HepG2 (cell line): ENCODE data around the gene PEX14. TPM values are rescaled to one million over a fixed set of nuclear protein-coding genes. Genes with fewer than 3 reads are reported as not detected.

Source experiments
- ATAC-seq: fragments of 200-7000 bp; cut with Tn5 transposase; 3 replicates; pipeline ENCODE4 v1.9.1; 2020; ENCODE audit warnings: mild to moderate bottlenecking, moderate library complexity
- BruUV-seq: library from RNA; stranded (reverse); fragments of 400-500 nt; replicated peaks from 2 replicates; lab custom pipeline; 2021; lab: Mats Ljungman, UMichigan
- CTCF ChIA-PET: fragments of 300-600 bp; formaldehyde crosslinking; extraction: SDS; loops from one replicate; lab custom pipeline; 2021; ENCODE audit warnings: low total read pairs, inconsistent platforms, low intra/inter-chr PET ratio; lab: Yijun Ruan, JAX
- POLR2A ChIA-PET: fragments of 350-600 bp; sonication (Branson Sonifier 250); formaldehyde crosslinking; loops from one replicate; lab custom pipeline; 2020; ENCODE audit warnings: antibody characterized with exemption, inconsistent platforms; lab: Yijun Ruan, JAX
- DNase-seq: peaks from one replicate; pipeline ENCODE4 v3.0.0-alpha.2; 2015; ENCODE audit warnings: low spot score
- FAIRE-seq: peaks from 3 replicates; lab custom pipeline; 2011; peaks lifted over from hg19 to GRCh38; lab: Jason Lieb, UNC
- H2AFZ ChIP-seq: one replicate; pipeline ENCODE4 v1.6.1; 2011; ENCODE audit warnings: low read length, inconsistent platforms
- H3K27ac ChIP-seq: fragments of 300-600 bp; 3 replicates; pipeline ENCODE4 v1.8.0; 2011; ENCODE audit warnings: mixed run types, mild to moderate bottlenecking, mixed read lengths, low read length, inconsistent platforms; ENCODE audit not compliant: insufficient read depth; ENCODE audit errors: extremely low read length
- H3K27me3 ChIP-seq, 2 experiments: fragments of 200-600 bp in 1 of 2; 2 replicates in 1 of 2; 3 replicates in 1 of 2; pipeline versions ENCODE4 v1.6.0 to v1.8.0; 2011; ENCODE audit warnings: low read length in 2 of 2, mild to moderate bottlenecking in 2 of 2, moderate library complexity in 2 of 2, inconsistent platforms in 1 of 2; ENCODE audit not compliant: insufficient read depth in 2 of 2, control insufficient read depth in 1 of 2
- H3K36me3 ChIP-seq, 2 experiments: fragments of 200-600 bp in 1 of 2; replicated peaks in 1 of 2; 2 replicates in 1 of 2; 3 replicates in 1 of 2; pipeline versions ENCODE4 v1.5.1 to v1.8.0; 2011; ENCODE audit warnings: low read length in 2 of 2, inconsistent platforms in 1 of 2; ENCODE audit not compliant: insufficient read depth in 2 of 2, control insufficient read depth in 1 of 2
- H3K4me1 ChIP-seq: 2 replicates; pipeline ENCODE4 v1.5.1; 2012; ENCODE audit warnings: low read length, inconsistent platforms; ENCODE audit not compliant: insufficient read depth
- H3K4me2 ChIP-seq: 2 replicates; pipeline ENCODE4 v1.6.0; 2011; ENCODE audit warnings: low read depth, low read length, inconsistent platforms
- H3K4me3 ChIP-seq, 3 experiments: fragments of 200-600 bp in 1 of 3; sonication (generic), shearing (Covaris generic) in 1 of 3; replicated peaks in 1 of 3; 2 replicates each; pipeline ENCODE4 v1.5.1; 2011 to 2016; ENCODE audit warnings: low read length in 3 of 3, inconsistent platforms in 2 of 3, low read depth in 2 of 3, mild to moderate bottlenecking in 2 of 3, control low read depth in 1 of 3, mixed read lengths in 1 of 3; ENCODE audit not compliant: insufficient read depth in 1 of 3
- H3K79me2 ChIP-seq: one replicate; pipeline ENCODE4 v1.6.1; 2011; ENCODE audit warnings: low read length, inconsistent platforms; ENCODE audit not compliant: insufficient read depth
- H3K9ac ChIP-seq: 2 replicates; pipeline ENCODE4 v1.6.0; 2011; ENCODE audit warnings: mild to moderate bottlenecking, low read depth, low read length, inconsistent platforms; ENCODE audit not compliant: insufficient read depth
- H3K9me3 ChIP-seq: 2 replicates; pipeline ENCODE4 v1.5.1; 2012; ENCODE audit warnings: mild to moderate bottlenecking, low read length
- H4K20me1 ChIP-seq: 2 replicates; pipeline ENCODE4 v1.6.0; 2011; ENCODE audit warnings: inconsistent platforms, mild to moderate bottlenecking, low read length, moderate library complexity; ENCODE audit not compliant: insufficient read depth
- BCLAF1 ChIP-seq: fragments of 450-650 bp; IDR thresholded peaks from 2 replicates; pipeline ENCODE4 v1.6.1; 2017; ENCODE audit warnings: mild to moderate bottlenecking
- E2F2 ChIP-seq: sonication (generic); formaldehyde crosslinking; IDR thresholded peaks from 2 replicates; pipeline ENCODE4 v1.4.0; 2020; ENCODE audit warnings: missing genetic modification reagents, borderline replicate concordance
- FOXA1 ChIP-seq, 2 experiments: fragments of 450-650 bp in 1 of 2; sonication (generic) in 1 of 2; formaldehyde crosslinking in 1 of 2; IDR thresholded peaks; 2 replicates each; pipeline versions ENCODE4 v1.4.0 to v1.6.1; 2016 to 2020; ENCODE audit warnings: missing genetic modification reagents in 1 of 2
- HDAC6 ChIP-seq: fragments of 200-600 bp; sonication (generic); IDR thresholded peaks from 2 replicates; pipeline ENCODE4 v1.7.0; 2017; ENCODE audit warnings: mild to moderate bottlenecking, antibody characterized with exemption, low read length, low read depth
- ISX ChIP-seq: sonication (generic); formaldehyde crosslinking; conservative IDR thresholded peaks from 2 replicates; pipeline ENCODE4 v1.5.0; 2020; ENCODE audit warnings: missing genetic modification reagents
- KAT7 ChIP-seq: IDR thresholded peaks from 2 replicates; pipeline ENCODE4 v1.6.1; 2018; ENCODE audit warnings: borderline replicate concordance, missing compliant biosample characterization
- KDM4B ChIP-seq: sonication (generic); formaldehyde crosslinking; IDR thresholded peaks from 2 replicates; pipeline ENCODE4 v1.4.0; 2020; ENCODE audit warnings: missing genetic modification reagents
- KLF9 ChIP-seq: IDR thresholded peaks from 2 replicates; pipeline ENCODE4 v1.6.1; 2016; ENCODE audit warnings: low read depth
- LBX2 ChIP-seq: sonication (generic); formaldehyde crosslinking; IDR thresholded peaks from 2 replicates; pipeline ENCODE4 v1.5.0; 2020; ENCODE audit warnings: missing genetic modification reagents, mild to moderate bottlenecking, borderline replicate concordance
- MEF2D ChIP-seq: sonication (generic); formaldehyde crosslinking; IDR thresholded peaks from 2 replicates; pipeline ENCODE4 v1.5.1; 2020; ENCODE audit warnings: mild to moderate bottlenecking, missing genetic modification reagents
- ZBTB33 ChIP-seq: sonication (generic); formaldehyde crosslinking; IDR thresholded peaks from 2 replicates; pipeline ENCODE4 v1.4.0; 2020; ENCODE audit warnings: missing genetic modification reagents
- ZNF12 ChIP-seq: sonication (generic); formaldehyde crosslinking; IDR thresholded peaks from 2 replicates; pipeline ENCODE4 v1.5.0; 2020; ENCODE audit warnings: missing genetic modification reagents
- ZNF207 ChIP-seq: fragments of 450-650 bp; IDR thresholded peaks from 2 replicates; pipeline ENCODE4 v1.6.1; 2016; ENCODE audit warnings: antibody characterized with exemption, borderline replicate concordance
- ZNF543 ChIP-seq: sonication (generic); formaldehyde crosslinking; IDR thresholded peaks from 2 replicates; pipeline ENCODE4 v1.4.0; 2020; ENCODE audit warnings: mild to moderate bottlenecking, missing genetic modification reagents
- ZNF773 ChIP-seq: sonication (generic); formaldehyde crosslinking; IDR thresholded peaks from 2 replicates; pipeline ENCODE4 v1.4.0; 2020; ENCODE audit warnings: missing genetic modification reagents, borderline replicate concordance
- ZNF878 ChIP-seq: sonication (generic); formaldehyde crosslinking; IDR thresholded peaks from 2 replicates; pipeline ENCODE4 v1.8.1; 2023; ENCODE audit warnings: mild to moderate bottlenecking, missing genetic modification reagents, moderate library complexity
- WGBS: methylation state at CpG from one replicate; pipeline ENCODE4 v1.1.6; 2017; ENCODE audit warnings: low lambda C conversion rate; 5-methylcytosine and 5-hydroxymethylcytosine counted together
- in situ Hi-C: cut with HindIII; loops from 2 replicates; pipeline ENCODE4 v1.10.0; 2017; ENCODE audit warnings: low pct_unique_long_range_greater_than_20kb; ENCODE audit not compliant: extremely low pct_ligation_motif_present
- intact Hi-C: fragments of 100-400 bp; cut with micrococcal nuclease; formaldehyde crosslinking; loops from one replicate; pipeline ENCODE4 v1.10.0; 2022; ENCODE audit not compliant: unreplicated experiment
- polyA plus RNA-seq, 8 experiments: library from polyadenylated mRNA; depleted of rRNA in 3 of 8; stranded (reverse) in 7 of 8; unstranded in 1 of 8; fragments of >200 nt; fragmentation: Illumina TruSeq in 4 of 8; extraction: Trizol in 4 of 8; gene quantifications; 2 replicates each; pipeline versions ENCODE4 v1.2.1 to v1.2.3, GENCODE V29; 2011 to 2016; ENCODE audit warnings: low read depth in 4 of 8, missing spikeins in 1 of 8, mixed read lengths in 1 of 8; ENCODE audit not compliant: insufficient read depth in 1 of 8
- total RNA-seq, 5 experiments: library from RNA; depleted of rRNA; stranded (reverse); fragments of >200 nt; fragmentation: Illumina TruSeq; extraction: Trizol; gene quantifications; 2 replicates each; pipeline ENCODE4 v1.2.3, GENCODE V29; 2016; ENCODE audit warnings: low read depth in 1 of 5

Gene PEX14
- total and polyA plus RNA-seq, 2 of the 13 experiments (the other 11 are each of a cell fraction or from before 2014, with no cell fraction given): 6.5 to 9.9 TPM

GRCh38 chr1:10647414-10648170 lies 172.8 kb downstream of the PEX14 start:
- FAIRE-seq (no peak), DNase-seq (no peak), ATAC-seq (no peak)
- H3K9me3 ChIP-seq: no peaks in the 10 kb centered on the region
- H4K20me1 ChIP-seq: no peaks in the 10 kb centered on the region
- H3K36me3 ChIP-seq: no peaks in the 10 kb centered on the region
- 80% methylated on average over 22 of the region's 38 CpGs for WGBS
- no peaks in the 10 kb centered on the region for H3K4me1 ChIP-seq
- H3K27ac ChIP-seq: no peak overlapping the region
- CTCF ChIA-PET: no interaction called here
- no peak overlapping the region for H3K9ac ChIP-seq
- no TSS peak for BruUV-seq
- POLR2A ChIA-PET: no interaction called here
- TF ChIP-seq LBX2 (no peak), FOXA1 (IDR thresholded peaks at IDR 0.05) (no peak), FOXA1 (CRISPR knock-in tag; IDR thresholded peaks at IDR 0.05) (no peak), ZBTB33 (CRISPR knock-in tag) (no peak), KDM4B (CRISPR knock-in tag) (no peak), E2F2 (CRISPR knock-in tag) (no peak), ZNF12 (CRISPR knock-in tag) (no peak), ISX (CRISPR knock-in tag) (no peak), ZNF207 (no peak), HDAC6 (no peak), ZNF878 (CRISPR knock-in tag) (no peak), ZNF773 (no peak), KAT7 (CRISPR knock-in tag) (no peak), BCLAF1 (no peak), KLF9 (CRISPR knock-in tag) (no peak), ZNF543 (CRISPR knock-in tag) (no peak), MEF2D (CRISPR knock-in tag) (no peak)
- no peak overlapping the region for H2AFZ ChIP-seq
- no peak overlapping the region for H3K4me3 ChIP-seq
- no peaks in the 10 kb centered on the region for H3K79me2 ChIP-seq
- H3K27me3 ChIP-seq: no peaks in the 10 kb centered on the region
- no peak overlapping the region for H3K4me2 ChIP-seq
- in situ Hi-C loops: no loop called here
- intact Hi-C loops: no loop called here
